Hepatocyte (in vitro differentiated cells): Measurements from ENCODE around the gene ADORA3. TPM values are rescaled to one million over a fixed set of nuclear protein-coding genes. Genes with fewer than 3 reads are reported as not detected.

Experiments
- DNase-seq: peaks from one replicate; pipeline ENCODE4 v3.0.0-alpha.2; 2016; ENCODE audit warnings: low spot score
- H2AFZ ChIP-seq: fragments of 200-600 bp; sonication (generic); 2 replicates; pipeline ENCODE4 v1.6.0; 2016; ENCODE audit warnings: antibody characterized with exemption, mild to moderate bottlenecking
- H3K27ac ChIP-seq: fragments of 200-600 bp; sonication (generic); 2 replicates; pipeline ENCODE4 v1.5.1; 2016; ENCODE audit warnings: mild to moderate bottlenecking
- H3K27me3 ChIP-seq: fragments of 200-600 bp; sonication (generic); 2 replicates; pipeline ENCODE4 v1.6.1; 2016
- H3K36me3 ChIP-seq: fragments of 200-600 bp; sonication (generic); replicated peaks from 2 replicates; pipeline ENCODE4 v1.5.1; 2016; ENCODE audit warnings: low read depth; ENCODE audit not compliant: insufficient read depth
- H3K4me1 ChIP-seq: fragments of 200-600 bp; sonication (generic); 2 replicates; pipeline ENCODE4 v1.5.1; 2016; ENCODE audit warnings: mild to moderate bottlenecking, moderate library complexity; ENCODE audit not compliant: insufficient read depth
- H3K4me2 ChIP-seq: fragments of 200-600 bp; sonication (generic); 2 replicates; pipeline ENCODE4 v1.6.0; 2016
- H3K4me3 ChIP-seq: fragments of 200-600 bp; sonication (generic); 2 replicates; pipeline ENCODE4 v1.5.1; 2016; ENCODE audit warnings: mild to moderate bottlenecking
- H3K79me2 ChIP-seq: fragments of 200-600 bp; sonication (generic); 2 replicates; pipeline ENCODE4 v1.6.0; 2017; ENCODE audit warnings: mild to moderate bottlenecking
- H3K9me2 ChIP-seq: fragments of 200-600 bp; sonication (generic); replicated peaks from 2 replicates; pipeline ENCODE4 v1.6.0; 2017; ENCODE audit warnings: mild to moderate bottlenecking; ENCODE audit not compliant: insufficient read depth
- H3K9me3 ChIP-seq: fragments of 200-600 bp; sonication (generic); 2 replicates; pipeline ENCODE4 v1.5.1; 2016; ENCODE audit warnings: low read depth, mild to moderate bottlenecking
- H4K20me1 ChIP-seq: fragments of 200-600 bp; sonication (generic); 2 replicates; pipeline ENCODE4 v1.6.0; 2016; ENCODE audit warnings: mild to moderate bottlenecking; ENCODE audit not compliant: insufficient read depth, poor library complexity, severe bottlenecking
- EZH2 ChIP-seq: fragments of 200-600 bp; sonication (generic); IDR thresholded peaks from 2 replicates; pipeline ENCODE4 v1.6.1; 2016; ENCODE audit warnings: antibody characterized with exemption, mild to moderate bottlenecking, borderline replicate concordance
- EZH2phosphoT487 ChIP-seq: fragments of 200-600 bp; sonication (generic); IDR thresholded peaks from one replicate; pipeline ENCODE4 v1.6.1; 2018; ENCODE audit warnings: antibody characterized with exemption, mild to moderate bottlenecking, low read depth, moderate library complexity; ENCODE audit not compliant: unreplicated experiment, severe bottlenecking
- WGBS: methylation state at CpG from one replicate; pipeline ENCODE4 v1.1.6; 2016; ENCODE audit warnings: low lambda C conversion rate; ENCODE audit errors: missing lambda C conversion rate; 5-methylcytosine and 5-hydroxymethylcytosine counted together
- polyA plus RNA-seq: library from polyadenylated mRNA; unstranded; fragments of >200 nt; fragmentation: Nextera tagmentation; extraction: Ambion mirVana; gene quantifications from 2 replicates; pipeline ENCODE4 v1.2.1, GENCODE V29; 2016
- total RNA-seq: library from RNA; depleted of rRNA; stranded (reverse); fragments of >200 nt; gene quantifications from 2 replicates; pipeline ENCODE4 v1.2.3, GENCODE V29; 2014
- TF ChIP-seq, protein P1 (sequence below): fragments of 200-600 bp; sonication (generic); IDR thresholded peaks from 2 replicates; pipeline ENCODE4 v1.5.1; 2016; ENCODE audit warnings: antibody characterized with exemption, mild to moderate bottlenecking; ENCODE audit not compliant: poor library complexity

The ADORA3 gene
- total and polyA plus RNA-seq, 2 experiments from 2014 or later = 0.33 to 0.41 TPM

DNA sequence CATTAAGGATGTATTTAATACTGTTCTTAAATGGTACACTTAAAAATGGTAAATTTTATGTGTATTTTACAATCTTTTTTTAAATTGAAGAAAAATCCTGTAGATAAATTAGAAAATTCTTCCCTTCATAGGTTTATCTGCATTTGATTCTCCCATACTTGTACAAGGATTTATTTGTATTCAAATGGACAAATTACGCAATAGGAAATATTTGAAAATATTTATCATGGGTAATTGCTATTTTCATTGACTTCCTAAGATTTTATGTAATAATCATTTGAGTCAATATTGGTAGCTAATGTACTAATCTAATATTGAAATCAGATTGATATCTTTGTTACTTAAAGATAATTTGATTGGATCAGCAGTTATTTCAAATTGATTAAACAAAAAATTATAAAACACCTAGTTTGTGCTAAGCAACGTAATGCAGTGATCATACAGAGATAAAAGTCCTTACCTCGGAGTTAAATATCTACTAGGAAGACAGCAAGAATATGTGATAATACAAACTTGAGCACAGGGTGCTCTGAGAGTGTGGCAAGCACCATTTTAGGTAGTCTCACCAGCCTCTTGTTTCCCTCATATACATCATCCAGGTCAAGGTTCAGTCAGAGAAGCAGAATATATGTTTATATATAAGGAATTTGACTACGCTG, 40.9 kb downstream of the ADORA3 start:
- H3K4me1 ChIP-seq = peaks cover 6% of the 10 kb centered on the region
- TF ChIP-seq, protein P1, sequence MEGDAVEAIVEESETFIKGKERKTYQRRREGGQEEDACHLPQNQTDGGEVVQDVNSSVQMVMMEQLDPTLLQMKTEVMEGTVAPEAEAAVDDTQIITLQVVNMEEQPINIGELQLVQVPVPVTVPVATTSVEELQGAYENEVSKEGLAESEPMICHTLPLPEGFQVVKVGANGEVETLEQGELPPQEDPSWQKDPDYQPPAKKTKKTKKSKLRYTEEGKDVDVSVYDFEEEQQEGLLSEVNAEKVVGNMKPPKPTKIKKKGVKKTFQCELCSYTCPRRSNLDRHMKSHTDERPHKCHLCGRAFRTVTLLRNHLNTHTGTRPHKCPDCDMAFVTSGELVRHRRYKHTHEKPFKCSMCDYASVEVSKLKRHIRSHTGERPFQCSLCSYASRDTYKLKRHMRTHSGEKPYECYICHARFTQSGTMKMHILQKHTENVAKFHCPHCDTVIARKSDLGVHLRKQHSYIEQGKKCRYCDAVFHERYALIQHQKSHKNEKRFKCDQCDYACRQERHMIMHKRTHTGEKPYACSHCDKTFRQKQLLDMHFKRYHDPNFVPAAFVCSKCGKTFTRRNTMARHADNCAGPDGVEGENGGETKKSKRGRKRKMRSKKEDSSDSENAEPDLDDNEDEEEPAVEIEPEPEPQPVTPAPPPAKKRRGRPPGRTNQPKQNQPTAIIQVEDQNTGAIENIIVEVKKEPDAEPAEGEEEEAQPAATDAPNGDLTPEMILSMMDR = no peak
- no peak for TF ChIP-seq EZH2phosphoT487
- no peak for TF ChIP-seq EZH2
- DNase-seq = no peak
- H3K9me3 ChIP-seq = no peaks in the 10 kb centered on the region
- H3K4me3 ChIP-seq = no peak overlapping the region
- WGBS = 74% methylated on average over 4 of the region's 4 CpGs
- H4K20me1 ChIP-seq = no peaks in the 10 kb centered on the region
- no peaks in the 10 kb centered on the region for H3K27me3 ChIP-seq
- no peaks in the 10 kb centered on the region for H3K79me2 ChIP-seq
- H2AFZ ChIP-seq = no peak overlapping the region
- H3K36me3 ChIP-seq = no peaks in the 10 kb centered on the region
- H3K27ac ChIP-seq = peak overlapping the region; percentile 49
- no peaks in the 10 kb centered on the region for H3K9me2 ChIP-seq
- peak overlapping the region; percentile 23 for H3K4me2 ChIP-seq

GRCh38 chr1:111461765-111462164, 41.7 kb downstream of the ADORA3 start:
- H3K4me2 ChIP-seq = no peak overlapping the region
- H2AFZ ChIP-seq = no peak overlapping the region
- no peak for TF ChIP-seq EZH2phosphoT487
- TF ChIP-seq, protein P1 = no peak
- no peak overlapping the region for H3K4me3 ChIP-seq
- H3K36me3 ChIP-seq = no peaks in the 10 kb centered on the region
- WGBS = 97% methylated on average over 6 of the region's 6 CpGs
- H3K9me3 ChIP-seq = no peaks in the 10 kb centered on the region
- no peak overlapping the region for H3K27ac ChIP-seq
- no peaks in the 10 kb centered on the region for H3K79me2 ChIP-seq
- DNase-seq = no peak
- H4K20me1 ChIP-seq = no peaks in the 10 kb centered on the region
- H3K27me3 ChIP-seq = no peaks in the 10 kb centered on the region
- peaks cover 6% of the 10 kb centered on the region for H3K4me1 ChIP-seq
- no peaks in the 10 kb centered on the region for H3K9me2 ChIP-seq

- H3K4me3 ChIP-seq = no peak overlapping the region
- H3K9me3 ChIP-seq = no peaks in the 10 kb centered on the region
- H3K4me2 ChIP-seq = no peak overlapping the region
- WGBS = 99% methylated on average over 3 of the region's 3 CpGs
- no peaks in the 10 kb centered on the region for H3K27me3 ChIP-seq
- H3K4me1 ChIP-seq = no peaks in the 10 kb centered on the region
- H3K27ac ChIP-seq = no peak overlapping the region
- DNase-seq = no peak
- H4K20me1 ChIP-seq = peaks cover 2% of the 10 kb centered on the region
- H3K9me2 ChIP-seq = no peaks in the 10 kb centered on the region
- no peak overlapping the region for H2AFZ ChIP-seq
- no peaks in the 10 kb centered on the region for H3K36me3 ChIP-seq
- TF ChIP-seq EZH2 (no peak), EZH2phosphoT487 (no peak)
- TF ChIP-seq, protein P1 = no peak
- peaks cover 38% of the 10 kb centered on the region for H3K79me2 ChIP-seq
Measured at GRCh38 chr1:111455642-111456031, 47.8 kb downstream of the ADORA3 start.
